ENCODE results near the gene DECR2. TPM values are rescaled to one million over a fixed set of nuclear protein-coding genes. Genes with fewer than 3 reads are reported as not detected.
A peak's percentile ranks its signal among the peaks of the same experiment; 100 is the strongest.

Gene DECR2
- total and polyA plus RNA-seq, 2 of the 13 experiments (the other 11 are each of a cell fraction or from before 2014, with no cell fraction given), result 36.3 to 44.6 TPM

DNA sequence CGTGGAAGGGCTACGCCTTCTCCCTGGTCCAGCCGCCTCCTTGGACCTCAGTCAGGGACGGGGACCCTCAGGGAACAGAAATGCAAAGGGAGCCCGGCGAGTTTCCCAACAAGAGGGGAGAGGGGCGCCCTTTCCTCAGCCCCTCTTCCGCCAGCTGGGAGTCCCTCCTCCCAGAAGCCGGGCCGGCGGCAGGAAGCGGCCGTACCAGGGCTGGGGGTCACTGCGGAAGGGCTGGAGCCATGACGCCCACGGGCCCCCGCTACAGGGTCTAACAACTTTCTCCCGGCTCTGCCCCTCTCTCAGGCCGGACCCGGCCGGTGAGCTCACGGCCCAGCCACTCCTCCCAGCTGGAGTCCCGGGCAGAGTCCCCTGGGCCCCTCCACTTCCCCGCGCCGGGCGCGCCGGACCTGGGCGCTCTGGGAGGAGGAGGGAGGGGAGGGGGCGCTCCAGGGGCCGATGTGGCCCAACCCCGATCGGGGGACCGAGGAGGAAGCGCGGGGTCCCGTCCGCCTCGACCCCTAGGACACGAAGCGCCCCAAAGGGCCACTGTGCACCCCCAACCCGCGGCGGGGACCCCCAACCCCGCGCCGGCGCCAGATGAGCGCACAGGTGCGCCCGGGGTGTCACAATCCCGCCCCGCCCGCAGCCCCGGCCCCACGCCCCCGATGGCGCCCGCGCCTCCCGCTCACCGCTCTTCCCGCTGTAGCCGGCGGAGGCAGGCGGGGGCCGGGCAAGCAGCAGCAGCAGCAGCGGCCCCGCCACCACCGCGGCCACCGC lies 20.5 kb upstream of the DECR2 start (continued):
- no peak for TF ChIP-seq ZNF124 (CRISPR knock-in tag; IDR thresholded peaks at IDR 0.05)
- TF ChIP-seq GATA4 (IDR thresholded peaks at IDR 0.05; ENCODE audit: borderline replicate concordance, low read depth), result no peak
- TF ChIP-seq ZNF382 (CRISPR knock-in tag; IDR thresholded peaks at IDR 0.05; ENCODE audit: borderline replicate concordance), result no peak

DNA sequence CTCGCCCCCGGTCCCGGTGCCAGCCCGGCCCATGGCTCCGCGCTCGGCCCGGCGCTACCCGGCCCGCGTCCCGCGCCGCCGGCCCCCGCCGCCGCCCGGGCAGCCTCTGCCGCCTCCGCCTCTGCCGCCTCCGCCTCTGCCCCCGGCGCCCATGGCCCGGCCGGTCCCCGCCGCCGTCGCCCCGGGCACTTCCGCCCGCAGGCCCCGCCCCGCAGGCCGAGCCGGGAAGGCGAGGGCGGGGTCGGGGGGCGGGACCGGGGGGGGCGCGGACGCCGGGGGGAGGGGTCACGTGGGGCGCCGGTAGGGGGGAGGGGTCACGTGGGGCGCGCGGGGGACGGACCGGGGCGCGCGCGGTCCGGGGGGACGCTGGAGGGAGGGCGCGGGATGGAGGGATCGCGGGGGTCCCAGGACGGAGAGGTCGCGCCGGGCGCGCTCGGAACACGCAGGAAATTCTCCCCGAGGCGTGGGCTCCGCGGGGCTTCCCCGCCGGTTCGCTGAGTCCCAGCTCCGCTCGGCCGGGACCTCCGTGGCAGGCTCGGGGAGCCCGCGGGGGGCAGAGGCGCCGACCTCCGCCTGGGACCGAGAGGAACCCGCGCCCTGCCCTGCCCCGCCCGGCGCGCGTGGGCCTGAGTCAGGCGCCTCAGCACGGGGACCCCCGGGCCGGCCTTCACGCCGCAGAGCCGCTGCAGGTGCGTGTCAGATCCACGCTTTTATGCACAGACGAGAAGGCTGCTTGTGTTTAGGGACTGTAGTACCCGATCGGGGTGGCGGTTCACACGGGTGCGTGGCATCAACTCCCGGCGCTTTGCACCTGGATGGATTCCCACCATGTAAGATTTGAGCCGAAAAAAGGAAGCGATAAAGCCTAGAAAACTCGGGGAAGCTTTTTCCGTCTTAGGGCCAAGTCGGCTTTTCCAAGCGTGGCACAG lies 19.6 kb upstream of the DECR2 start, which contains the start of gene PGAP6:
Gene PGAP6 (minus strand): TSS at position 190 of the 929 bp plus-strand sequence. CDS start 157 bp downstream, at position 33.
- Histone ChIP-seq H3K4me3 (replicated peaks in 1 of 3; ENCODE audit: insufficient read depth in 1 of 3, low read depth in 2 of 3, low read length in 3 of 3) (peak within 1 kb of the TSS; percentile 87 to 94 (median 93)), H3K4me1 (ENCODE audit: insufficient read depth, low read length) (peaks cover 38% of the 10 kb centered on the region), H3K79me2 (ENCODE audit: insufficient read depth, low read length) (peaks cover 16% of the 10 kb centered on the region), H3K9me3 (ENCODE audit: low read length) (no peaks in the 10 kb centered on the region), H3K4me2 (ENCODE audit: low read depth, low read length) (peak within 1 kb of the TSS; percentile 99), H3K36me3 (replicated peaks in 1 of 2; ENCODE audit: control insufficient read depth in 1 of 2, insufficient read depth in 2 of 2, low read length in 2 of 2) (peaks cover 1 to 2% of the 10 kb centered on the region in 2 experiments; a peak in 2 of 5 replicates), H4K20me1 (ENCODE audit: insufficient read depth, low read length) (no peaks in the 10 kb centered on the region), H2AFZ (ENCODE audit: low read length) (no peak within 1 kb of the TSS), H3K27me3 (ENCODE audit: control insufficient read depth in 1 of 2, insufficient read depth in 2 of 2, low read length in 2 of 2) (no peaks in the 10 kb centered on the region), H3K27ac (ENCODE audit: extremely low read length, insufficient read depth, low read length) (peak within 1 kb of the TSS; percentile 68), H3K9ac (ENCODE audit: insufficient read depth, low read depth, low read length) (peak within 1 kb of the TSS; percentile 85)
- FAIRE-seq, result no peak
- CTCF ChIA-PET (ENCODE audit: low intra/inter-chr PET ratio, low total read pairs), result no interaction called here
- WGBS (ENCODE audit: low lambda C conversion rate), result 20% methylated on average over 10 of the region's 123 CpGs
- in situ Hi-C loops (cut with HindIII; ENCODE audit: extremely low pct_ligation_motif_present, low pct_unique_long_range_greater_than_20kb) (no loop called here), intact Hi-C loops (cut with micrococcal nuclease; ENCODE audit: unreplicated experiment) (no loop called here)
- DNase-seq (ENCODE audit: low spot score), result no peak
- POLR2A ChIA-PET, result interaction anchor here (1.1 to 5.9 kb wide), 6 partner anchors 12 to 120 kb away, joined by 3 to 27 read pairs (median 4); partner anchors contain the start of genes AXIN1, DECR2 and MRPL28
- ATAC-seq, result no peak; the same call in 2 of the 3 replicates
- TSS peak; percentile 79 for BruUV-seq (replicated peaks)
- TF ChIP-seq SIN3A (IDR thresholded peaks at IDR 0.05; ENCODE audit: borderline replicate concordance, low read depth, low read length) (peak; percentile 57; the same call in 1 of the 2 replicates), ZNF292 (CRISPR knock-in tag; IDR thresholded peaks at IDR 0.05; ENCODE audit: borderline replicate concordance, low read depth) (no peak), HNRNPK (IDR thresholded peaks at IDR 0.05; ENCODE audit: low read depth, low read length, poor library complexity, severe bottlenecking) (peak; percentile 87), HDAC1 (CRISPR knock-in tag; IDR thresholded peaks at IDR 0.05) (0 out of 2 replicates have a peak, but pooled peaks have one; percentile 17), NFYB (CRISPR knock-in tag; IDR thresholded peaks at IDR 0.05) (no peak), MAFG (CRISPR knock-in tag; IDR thresholded peaks at IDR 0.05) (no peak), NCOA2 (CRISPR knock-in tag; IDR thresholded peaks at IDR 0.05) (no peak), SMYD3 (CRISPR knock-in tag; IDR thresholded peaks at IDR 0.05) (no peak), XRCC5 (optimal IDR thresholded peaks at IDR 0.05; ENCODE audit: low read length) (no peak)
- TF ChIP-seq, protein P1, sequence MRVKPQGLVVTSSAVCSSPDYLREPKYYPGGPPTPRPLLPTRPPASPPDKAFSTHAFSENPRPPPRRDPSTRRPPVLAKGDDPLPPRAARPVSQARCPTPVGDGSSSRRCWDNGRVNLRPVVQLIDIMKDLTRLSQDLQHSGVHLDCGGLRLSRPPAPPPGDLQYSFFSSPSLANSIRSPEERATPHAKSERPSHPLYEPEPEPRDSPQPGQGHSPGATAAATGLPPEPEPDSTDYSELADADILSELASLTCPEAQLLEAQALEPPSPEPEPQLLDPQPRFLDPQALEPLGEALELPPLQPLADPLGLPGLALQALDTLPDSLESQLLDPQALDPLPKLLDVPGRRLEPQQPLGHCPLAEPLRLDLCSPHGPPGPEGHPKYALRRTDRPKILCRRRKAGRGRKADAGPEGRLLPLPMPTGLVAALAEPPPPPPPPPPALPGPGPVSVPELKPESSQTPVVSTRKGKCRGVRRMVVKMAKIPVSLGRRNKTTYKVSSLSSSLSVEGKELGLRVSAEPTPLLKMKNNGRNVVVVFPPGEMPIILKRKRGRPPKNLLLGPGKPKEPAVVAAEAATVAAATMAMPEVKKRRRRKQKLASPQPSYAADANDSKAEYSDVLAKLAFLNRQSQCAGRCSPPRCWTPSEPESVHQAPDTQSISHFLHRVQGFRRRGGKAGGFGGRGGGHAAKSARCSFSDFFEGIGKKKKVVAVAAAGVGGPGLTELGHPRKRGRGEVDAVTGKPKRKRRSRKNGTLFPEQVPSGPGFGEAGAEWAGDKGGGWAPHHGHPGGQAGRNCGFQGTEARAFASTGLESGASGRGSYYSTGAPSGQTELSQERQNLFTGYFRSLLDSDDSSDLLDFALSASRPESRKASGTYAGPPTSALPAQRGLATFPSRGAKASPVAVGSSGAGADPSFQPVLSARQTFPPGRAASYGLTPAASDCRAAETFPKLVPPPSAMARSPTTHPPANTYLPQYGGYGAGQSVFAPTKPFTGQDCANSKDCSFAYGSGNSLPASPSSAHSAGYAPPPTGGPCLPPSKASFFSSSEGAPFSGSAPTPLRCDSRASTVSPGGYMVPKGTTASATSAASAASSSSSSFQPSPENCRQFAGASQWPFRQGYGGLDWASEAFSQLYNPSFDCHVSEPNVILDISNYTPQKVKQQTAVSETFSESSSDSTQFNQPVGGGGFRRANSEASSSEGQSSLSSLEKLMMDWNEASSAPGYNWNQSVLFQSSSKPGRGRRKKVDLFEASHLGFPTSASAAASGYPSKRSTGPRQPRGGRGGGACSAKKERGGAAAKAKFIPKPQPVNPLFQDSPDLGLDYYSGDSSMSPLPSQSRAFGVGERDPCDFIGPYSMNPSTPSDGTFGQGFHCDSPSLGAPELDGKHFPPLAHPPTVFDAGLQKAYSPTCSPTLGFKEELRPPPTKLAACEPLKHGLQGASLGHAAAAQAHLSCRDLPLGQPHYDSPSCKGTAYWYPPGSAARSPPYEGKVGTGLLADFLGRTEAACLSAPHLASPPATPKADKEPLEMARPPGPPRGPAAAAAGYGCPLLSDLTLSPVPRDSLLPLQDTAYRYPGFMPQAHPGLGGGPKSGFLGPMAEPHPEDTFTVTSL (CRISPR knock-in tag; IDR thresholded peaks at IDR 0.05; ENCODE audit: borderline replicate concordance), result no peak

Data from HepG2 (cell line).